ENCODE results near the gene RALGPS1.

- TF ChIP-seq CTCF (IDR thresholded peaks at IDR 0.05; ENCODE audit: low read depth, low read length) (no peak), EZH2phosphoT487 (IDR thresholded peaks at IDR 0.05; ENCODE audit: low read depth) (no peak)
Measured at GRCh38 chr9:127206666-127207065, 292.1 kb downstream of the RALGPS1 start.

Measured in OCI-LY3 (cell line).